OCI-LY3 (cell line): ENCODE results near the gene GFPT1.

Experiments used
- EZH2phosphoT487 ChIP-seq: fragments of 200-600 bp; shearing (Covaris generic); IDR thresholded peaks from 2 replicates; pipeline ENCODE4 v1.6.1; 2018; ENCODE audit warnings: antibody characterized with exemption, mixed run types, low read depth
- TF ChIP-seq, protein P1 (sequence below): fragments of 200-600, 300-600 bp; sonication (generic); IDR thresholded peaks from 2 replicates; pipeline ENCODE4 v1.5.1; 2014; ENCODE audit warnings: antibody characterized with exemption, low read length, low read depth

DNA sequence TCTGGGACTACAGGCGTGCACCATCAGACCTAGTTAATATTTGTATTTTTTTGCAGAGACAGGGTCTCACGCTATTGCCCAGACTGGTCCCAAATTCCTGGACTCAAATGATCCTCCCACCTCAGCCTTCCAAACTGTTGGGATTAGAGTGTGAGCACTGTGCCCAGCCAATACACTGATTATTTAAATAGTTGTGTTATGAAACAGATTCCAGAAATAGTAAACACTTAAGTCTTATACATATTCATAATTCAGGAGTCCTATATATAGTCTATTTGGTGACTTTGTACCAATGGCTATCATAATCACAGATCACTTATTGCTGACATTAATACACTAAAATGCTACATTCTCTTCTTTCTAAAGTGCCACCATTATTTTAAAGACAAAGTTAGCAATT lies 37.4 kb upstream of the GFPT1 start:
- TF ChIP-seq, protein P1, sequence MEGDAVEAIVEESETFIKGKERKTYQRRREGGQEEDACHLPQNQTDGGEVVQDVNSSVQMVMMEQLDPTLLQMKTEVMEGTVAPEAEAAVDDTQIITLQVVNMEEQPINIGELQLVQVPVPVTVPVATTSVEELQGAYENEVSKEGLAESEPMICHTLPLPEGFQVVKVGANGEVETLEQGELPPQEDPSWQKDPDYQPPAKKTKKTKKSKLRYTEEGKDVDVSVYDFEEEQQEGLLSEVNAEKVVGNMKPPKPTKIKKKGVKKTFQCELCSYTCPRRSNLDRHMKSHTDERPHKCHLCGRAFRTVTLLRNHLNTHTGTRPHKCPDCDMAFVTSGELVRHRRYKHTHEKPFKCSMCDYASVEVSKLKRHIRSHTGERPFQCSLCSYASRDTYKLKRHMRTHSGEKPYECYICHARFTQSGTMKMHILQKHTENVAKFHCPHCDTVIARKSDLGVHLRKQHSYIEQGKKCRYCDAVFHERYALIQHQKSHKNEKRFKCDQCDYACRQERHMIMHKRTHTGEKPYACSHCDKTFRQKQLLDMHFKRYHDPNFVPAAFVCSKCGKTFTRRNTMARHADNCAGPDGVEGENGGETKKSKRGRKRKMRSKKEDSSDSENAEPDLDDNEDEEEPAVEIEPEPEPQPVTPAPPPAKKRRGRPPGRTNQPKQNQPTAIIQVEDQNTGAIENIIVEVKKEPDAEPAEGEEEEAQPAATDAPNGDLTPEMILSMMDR: no peak
- TF ChIP-seq EZH2phosphoT487: no peak
